Motor neuron (in vitro differentiated cells): ENCODE measurements around the gene APOA4. TPM values are rescaled to one million over a fixed set of nuclear protein-coding genes. Genes with fewer than 3 reads are reported as not detected.

Source experiments
- ATAC-seq, 8 experiments: fragments of 200-7000 bp; cut with Tn5 transposase; replicated peaks in 6 of 8; 2 replicates each; pipeline ENCODE4 v1.8.0; 2021; ENCODE audit warnings: mild to moderate bottlenecking in 8 of 8, moderate library complexity in 8 of 8
- H3K27ac ChIP-seq, 2 donors: fragments of 250-450 bp; sonication (Bioruptor Pico); 2 replicates each; pipeline ENCODE4 v1.9.0; 2021; ENCODE audit warnings: antibody characterized with exemption in 2 of 2, mild to moderate bottlenecking in 2 of 2, moderate library complexity in 1 of 2
- H3K4me1 ChIP-seq, 2 donors: fragments of 250-450 bp; sonication (Bioruptor Pico); replicated peaks in 1 of 2; 2 replicates each; pipeline ENCODE4 v1.6.1; 2021; ENCODE audit warnings: antibody characterized with exemption in 2 of 2, mild to moderate bottlenecking in 2 of 2, moderate library complexity in 1 of 2
- H3K4me3 ChIP-seq, 5 donors: fragments of 250-450 bp; sonication (Bioruptor Pico); 2 replicates each; pipeline ENCODE4 v1.9.0; 2021; ENCODE audit warnings: antibody characterized with exemption in 5 of 5, mild to moderate bottlenecking in 5 of 5, moderate library complexity in 4 of 5
- WGBS, 10 experiments: fragments of 450-650 bp; shearing (Covaris generic); methylation state at CpG; one replicate each; pipeline ENCODE4 v1.0.0; 2022; 5-methylcytosine and 5-hydroxymethylcytosine counted together
- in situ Hi-C, 9 experiments: fragments of 400-800 bp; cut with MboI; loops; one replicate each; pipeline ENCODE4 v1.15.0; 2021; ENCODE audit warnings: low sequenced_read_pairs in 9 of 9, low pct_unique_long_range_greater_than_20kb in 2 of 9; ENCODE audit not compliant: unreplicated experiment in 9 of 9
- total RNA-seq, 8 experiments: library from RNA; unstranded; fragments of 300-600 nt; gene quantifications; 2 replicates each; pipeline versions ENCODE4 v1.2.3 to v1.2.4, GENCODE V29; 2022

APOA4 gene
- total RNA-seq, 8 experiments from 2014 or later = 0.14 to 0.28 (median 0.24) TPM; not detected in 5

DNA sequence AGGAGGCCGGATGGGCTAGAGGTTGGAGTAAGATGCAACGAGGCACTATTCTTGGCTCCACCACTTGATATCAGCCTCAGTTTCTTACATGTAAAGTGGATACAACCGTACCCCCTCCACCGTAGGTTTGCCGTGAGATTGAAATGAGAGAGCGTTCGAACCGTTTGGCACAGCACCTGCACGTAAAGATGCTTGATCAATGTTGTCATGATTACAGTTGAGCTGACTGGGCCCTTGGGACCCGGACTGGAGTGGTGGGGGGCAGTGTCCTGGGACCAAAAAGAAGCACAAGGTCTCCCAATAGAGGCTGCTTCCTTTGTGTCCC is 10.3 kb upstream of the APOA4 start:
- no peak overlapping the region for H3K27ac ChIP-seq
- peaks cover 3 to 19% of the 10 kb centered on the region in 2 donors for H3K4me1 ChIP-seq
- in situ Hi-C loops = no loop called here
- ATAC-seq = no peak
- no peak overlapping the region for H3K4me3 ChIP-seq
- WGBS, 10 experiments = 0 to 100% (median 83%) methylated on average over 1 to 9 of the region's 10 CpGs; no CpG with 5 or more reads in 2 of the 10 experiments

DNA sequence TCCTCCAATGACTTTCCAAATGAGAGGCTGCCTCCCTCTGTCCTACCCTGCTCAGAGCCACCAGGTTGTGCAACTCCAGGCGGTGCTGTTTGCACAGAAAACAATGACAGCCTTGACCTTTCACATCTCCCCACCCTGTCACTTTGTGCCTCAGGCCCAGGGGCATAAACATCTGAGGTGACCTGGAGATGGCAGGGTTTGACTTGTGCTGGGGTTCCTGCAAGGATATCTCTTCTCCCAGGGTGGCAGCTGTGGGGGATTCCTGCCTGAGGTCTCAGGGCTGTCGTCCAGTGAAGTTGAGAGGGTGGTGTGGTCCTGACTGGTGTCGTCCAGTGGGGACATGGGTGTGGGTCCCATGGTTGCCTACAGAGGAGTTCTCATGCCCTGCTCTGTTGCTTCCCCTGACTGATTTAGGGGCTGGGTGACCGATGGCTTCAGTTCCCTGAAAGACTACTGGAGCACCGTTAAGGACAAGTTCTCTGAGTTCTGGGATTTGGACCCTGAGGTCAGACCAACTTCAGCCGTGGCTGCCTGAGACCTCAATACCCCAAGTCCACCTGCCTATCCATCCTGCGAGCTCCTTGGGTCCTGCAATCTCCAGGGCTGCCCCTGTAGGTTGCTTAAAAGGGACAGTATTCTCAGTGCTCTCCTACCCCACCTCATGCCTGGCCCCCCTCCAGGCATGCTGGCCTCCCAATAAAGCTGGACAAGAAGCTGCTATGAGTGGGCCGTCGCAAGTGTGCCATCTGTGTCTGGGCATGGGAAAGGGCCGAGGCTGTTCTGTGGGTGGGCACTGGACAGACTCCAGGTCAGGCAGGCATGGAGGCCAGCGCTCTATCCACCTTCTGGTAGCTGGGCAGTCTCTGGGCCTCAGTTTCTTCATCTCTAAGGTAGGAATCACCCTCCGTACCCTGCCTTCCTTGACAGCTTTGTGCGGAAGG is 9.5 kb upstream of the APOA4 start:
- WGBS, 10 experiments = 75 to 90% (median 89%) methylated on average over 3 to 8 of the region's 13 CpGs; no CpG with 5 or more reads in 5 of the 10 experiments
- ATAC-seq = no peak
- in situ Hi-C loops = no loop called here
- Histone ChIP-seq H3K4me3 (no peak overlapping the region), H3K4me1 (peaks cover 3 to 16% of the 10 kb centered on the region in 2 donors), H3K27ac (no peak overlapping the region)

DNA sequence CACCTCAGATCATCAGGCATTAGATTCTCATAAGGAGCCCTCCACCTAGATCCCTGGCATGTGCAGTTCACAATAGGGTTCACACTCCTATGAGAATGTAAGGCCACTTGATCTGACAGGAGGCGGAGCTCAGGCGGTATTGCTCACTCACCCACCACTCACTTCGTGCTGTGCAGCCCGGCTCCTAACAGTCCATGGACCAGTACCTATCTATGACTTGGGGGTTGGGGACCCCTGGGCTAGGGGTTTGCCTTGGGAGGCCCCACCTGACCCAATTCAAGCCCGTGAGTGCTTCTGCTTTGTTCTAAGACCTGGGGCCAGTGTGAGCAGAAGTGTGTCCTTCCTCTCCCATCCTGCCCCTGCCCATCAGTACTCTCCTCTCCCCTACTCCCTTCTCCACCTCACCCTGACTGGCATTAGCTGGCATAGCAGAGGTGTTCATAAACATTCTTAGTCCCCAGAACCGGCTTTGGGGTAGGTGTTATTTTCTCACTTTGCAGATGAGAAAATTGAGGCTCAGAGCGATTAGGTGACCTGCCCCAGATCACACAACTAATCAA is 8.8 kb upstream of the APOA4 start:
- Histone ChIP-seq H3K27ac (no peak overlapping the region), H3K4me3 (no peak overlapping the region), H3K4me1 (peaks cover 3 to 19% of the 10 kb centered on the region in 2 donors)
- in situ Hi-C loops = no loop called here
- WGBS, 10 experiments = 50 to 100% (median 84%) methylated on average over 1 to 3 of the region's 7 CpGs; no CpG with 5 or more reads in 6 of the 10 experiments
- ATAC-seq = no peak

DNA sequence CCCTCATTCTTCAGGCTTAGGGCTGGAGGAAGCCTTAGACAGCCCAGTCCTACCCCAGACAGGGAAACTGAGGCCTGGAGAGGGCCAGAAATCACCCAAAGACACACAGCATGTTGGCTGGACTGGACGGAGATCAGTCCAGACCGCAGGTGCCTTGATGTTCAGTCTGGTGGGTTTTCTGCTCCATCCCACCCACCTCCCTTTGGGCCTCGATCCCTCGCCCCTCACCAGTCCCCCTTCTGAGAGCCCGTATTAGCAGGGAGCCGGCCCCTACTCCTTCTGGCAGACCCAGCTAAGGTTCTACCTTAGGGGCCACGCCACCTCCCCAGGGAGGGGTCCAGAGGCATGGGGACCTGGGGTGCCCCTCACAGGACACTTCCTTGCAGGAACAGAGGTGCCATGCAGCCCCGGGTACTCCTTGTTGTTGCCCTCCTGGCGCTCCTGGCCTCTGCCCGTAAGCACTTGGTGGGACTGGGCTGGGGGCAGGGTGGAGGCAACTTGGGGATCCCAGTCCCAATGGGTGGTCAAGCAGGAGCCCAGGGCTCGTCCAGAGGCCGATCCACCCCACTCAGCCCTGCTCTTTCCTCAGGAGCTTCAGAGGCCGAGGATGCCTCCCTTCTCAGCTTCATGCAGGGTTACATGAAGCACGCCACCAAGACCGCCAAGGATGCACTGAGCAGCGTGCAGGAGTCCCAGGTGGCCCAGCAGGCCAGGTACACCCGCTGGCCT is 7.2 kb upstream of the APOA4 start:
- H3K4me3 ChIP-seq = no peak overlapping the region
- no peak for ATAC-seq
- H3K27ac ChIP-seq = no peak overlapping the region
- peaks cover 2 to 21% of the 10 kb centered on the region in 2 donors for H3K4me1 ChIP-seq
- in situ Hi-C loops = no loop called here
- WGBS, 10 experiments = 100% methylated on average over 1 of the region's 17 CpGs; no CpG with 5 or more reads in 9 of the 10 experiments

DNA sequence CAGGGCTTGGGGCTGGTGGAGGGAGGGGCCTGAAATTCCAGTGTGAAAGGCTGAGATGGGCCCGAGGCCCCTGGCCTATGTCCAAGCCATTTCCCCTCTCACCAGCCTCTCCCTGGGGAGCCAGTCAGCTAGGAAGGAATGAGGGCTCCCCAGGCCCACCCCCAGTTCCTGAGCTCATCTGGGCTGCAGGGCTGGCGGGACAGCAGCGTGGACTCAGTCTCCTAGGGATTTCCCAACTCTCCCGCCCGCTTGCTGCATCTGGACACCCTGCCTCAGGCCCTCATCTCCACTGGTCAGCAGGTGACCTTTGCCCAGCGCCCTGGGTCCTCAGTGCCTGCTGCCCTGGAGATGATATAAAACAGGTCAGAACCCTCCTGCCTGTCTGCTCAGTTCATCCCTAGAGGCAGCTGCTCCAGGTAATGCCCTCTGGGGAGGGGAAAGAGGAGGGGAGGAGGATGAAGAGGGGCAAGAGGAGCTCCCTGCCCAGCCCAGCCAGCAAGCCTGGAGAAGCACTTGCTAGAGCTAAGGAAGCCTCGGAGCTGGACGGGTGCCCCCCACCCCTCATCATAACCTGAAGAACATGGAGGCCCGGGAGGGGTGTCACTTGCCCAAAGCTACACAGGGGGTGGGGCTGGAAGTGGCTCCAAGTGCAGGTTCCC is 6.5 kb upstream of the APOA4 start, which contains the start of gene APOC3:
Gene APOC3, plus strand, starts transcription at position 383 of the 659 bp plus-strand sequence. CDS start 676 bp downstream, outside the sequence.
- peak in 7 of 8 experiments; percentile 15 to 70 (median 32) for ATAC-seq
- WGBS, 10 experiments = 63 to 100% methylated on average over 1 to 5 of the region's 9 CpGs; no CpG with 5 or more reads in 8 of the 10 experiments
- no peak within 1 kb of the TSS for H3K4me3 ChIP-seq
- H3K4me1 ChIP-seq = peaks cover 2 to 19% of the 10 kb centered on the region in 2 donors
- no peak within 1 kb of the TSS for H3K27ac ChIP-seq
- in situ Hi-C loops = no loop called here

DNA sequence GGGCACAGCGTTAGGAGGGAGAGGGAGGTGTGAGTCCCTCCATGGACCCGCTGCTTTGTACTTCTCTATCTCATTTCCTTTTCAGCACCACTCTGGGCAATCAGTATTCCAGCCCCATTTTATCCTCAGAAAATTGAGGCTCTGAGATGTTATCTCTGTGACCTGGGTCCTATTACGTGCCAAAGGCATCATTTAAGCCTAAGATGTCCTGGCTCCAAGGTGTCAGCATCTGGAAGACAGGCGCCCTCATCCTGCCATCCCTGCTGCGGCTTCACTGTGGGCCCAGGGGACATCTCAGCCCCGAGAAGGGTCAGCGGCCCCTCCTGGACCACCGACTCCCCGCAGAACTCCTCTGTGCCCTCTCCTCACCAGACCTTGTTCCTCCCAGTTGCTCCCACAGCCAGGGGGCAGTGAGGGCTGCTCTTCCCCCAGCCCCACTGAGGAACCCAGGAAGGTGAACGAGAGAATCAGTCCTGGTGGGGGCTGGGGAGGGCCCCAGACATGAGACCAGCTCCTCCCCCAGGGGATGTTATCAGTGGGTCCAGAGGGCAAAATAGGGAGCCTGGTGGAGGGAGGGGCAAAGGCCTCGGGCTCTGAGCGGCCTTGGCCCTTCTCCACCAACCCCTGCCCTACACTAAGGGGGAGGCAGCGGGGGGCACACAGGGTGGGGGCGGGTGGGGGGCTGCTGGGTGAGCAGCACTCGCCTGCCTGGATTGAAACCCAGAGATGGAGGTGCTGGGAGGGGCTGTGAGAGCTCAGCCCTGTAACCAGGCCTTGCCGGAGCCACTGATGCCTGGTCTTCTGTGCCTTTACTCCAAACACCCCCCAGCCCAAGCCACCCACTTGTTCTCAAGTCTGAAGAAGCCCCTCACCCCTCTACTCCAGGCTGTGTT is 5.8 kb upstream of the APOA4 start:
- H3K4me1 ChIP-seq = peaks cover 2 to 19% of the 10 kb centered on the region in 2 donors
- ATAC-seq = peak in 2 of 8 experiments; percentile 3 to 12
- in situ Hi-C loops = no loop called here
- WGBS, 10 experiments = 28 to 83% (median 70%) methylated on average over 1 to 4 of the region's 16 CpGs; no CpG with 5 or more reads in 4 of the 10 experiments
- no peak overlapping the region for H3K4me3 ChIP-seq
- H3K27ac ChIP-seq = no peak overlapping the region

DNA sequence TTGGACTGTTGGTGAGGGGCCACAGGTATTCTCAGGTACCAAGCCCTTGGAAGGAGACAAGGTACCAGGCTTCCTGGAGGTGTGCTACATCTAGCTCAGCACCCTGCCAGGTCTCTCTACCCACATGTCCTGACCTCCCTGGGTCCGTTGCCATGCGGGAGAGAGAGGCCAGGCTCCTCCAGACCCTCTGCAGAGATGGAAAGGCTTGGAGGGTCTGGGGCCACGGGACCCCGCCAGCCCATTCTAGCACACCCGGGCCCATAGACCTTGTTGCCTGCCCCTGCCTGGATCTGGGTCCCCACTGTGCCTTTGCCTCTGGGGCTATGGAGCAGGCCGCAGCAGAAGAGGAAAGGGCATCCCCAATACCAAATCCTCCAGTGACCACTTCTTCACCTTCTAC is 4.4 kb upstream of the APOA4 start:
- in situ Hi-C loops = no loop called here
- Histone ChIP-seq H3K4me3 (no peak overlapping the region), H3K27ac (no peak overlapping the region), H3K4me1 (peaks cover 2 to 19% of the 10 kb centered on the region in 2 donors)
- no peak for ATAC-seq
- WGBS, 10 experiments = 40 to 96% (median 70%) methylated on average over 1 to 4 of the region's 6 CpGs; no CpG with 5 or more reads in 6 of the 10 experiments

DNA sequence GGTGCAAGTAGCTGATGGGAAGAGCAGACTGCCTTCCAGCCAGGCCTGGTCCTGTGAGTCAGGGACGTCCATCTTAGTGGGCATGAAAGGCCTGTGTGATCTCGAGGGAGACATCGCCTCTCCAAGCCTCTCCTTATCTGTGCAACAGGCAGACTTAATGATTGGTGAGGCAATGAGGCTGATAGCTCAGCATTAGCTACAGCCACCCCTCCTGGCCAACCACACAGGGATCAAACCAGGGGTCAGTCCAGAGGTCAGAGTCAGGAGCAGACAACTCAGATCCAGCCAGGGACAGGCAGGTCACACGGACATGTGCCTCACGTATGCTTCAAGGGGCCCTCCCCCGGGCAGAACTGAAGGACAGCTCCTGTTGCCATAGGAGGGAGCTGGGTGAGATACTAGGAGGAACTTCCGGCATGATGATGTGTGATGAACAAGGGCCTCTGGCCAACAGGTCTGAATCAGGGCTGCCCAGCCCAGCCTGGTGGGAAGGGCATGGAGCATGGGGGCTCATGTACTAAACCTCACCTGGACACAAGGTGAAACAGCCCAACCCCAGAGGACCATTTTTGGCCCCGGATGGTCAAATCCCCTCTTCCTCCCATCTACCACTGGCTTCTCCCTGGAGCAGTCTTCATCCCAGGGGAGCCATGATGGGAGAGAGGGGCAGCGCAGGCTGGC is 3.8 kb upstream of the APOA4 start:
- ATAC-seq = peak in 3 of 8 experiments; percentile 30 to 72 (median 57)
- H3K4me1 ChIP-seq = peaks cover 2 to 19% of the 10 kb centered on the region in 2 donors
- H3K27ac ChIP-seq = peak overlapping the region in 1 of 2 donors; percentile 42
- H3K4me3 ChIP-seq = no peak overlapping the region
- in situ Hi-C loops = no loop called here
- 50 to 100% (median 80%) methylated on average over 1 to 5 of the region's 9 CpGs; no CpG with 5 or more reads in 5 of the 10 experiments for WGBS, 10 experiments

DNA sequence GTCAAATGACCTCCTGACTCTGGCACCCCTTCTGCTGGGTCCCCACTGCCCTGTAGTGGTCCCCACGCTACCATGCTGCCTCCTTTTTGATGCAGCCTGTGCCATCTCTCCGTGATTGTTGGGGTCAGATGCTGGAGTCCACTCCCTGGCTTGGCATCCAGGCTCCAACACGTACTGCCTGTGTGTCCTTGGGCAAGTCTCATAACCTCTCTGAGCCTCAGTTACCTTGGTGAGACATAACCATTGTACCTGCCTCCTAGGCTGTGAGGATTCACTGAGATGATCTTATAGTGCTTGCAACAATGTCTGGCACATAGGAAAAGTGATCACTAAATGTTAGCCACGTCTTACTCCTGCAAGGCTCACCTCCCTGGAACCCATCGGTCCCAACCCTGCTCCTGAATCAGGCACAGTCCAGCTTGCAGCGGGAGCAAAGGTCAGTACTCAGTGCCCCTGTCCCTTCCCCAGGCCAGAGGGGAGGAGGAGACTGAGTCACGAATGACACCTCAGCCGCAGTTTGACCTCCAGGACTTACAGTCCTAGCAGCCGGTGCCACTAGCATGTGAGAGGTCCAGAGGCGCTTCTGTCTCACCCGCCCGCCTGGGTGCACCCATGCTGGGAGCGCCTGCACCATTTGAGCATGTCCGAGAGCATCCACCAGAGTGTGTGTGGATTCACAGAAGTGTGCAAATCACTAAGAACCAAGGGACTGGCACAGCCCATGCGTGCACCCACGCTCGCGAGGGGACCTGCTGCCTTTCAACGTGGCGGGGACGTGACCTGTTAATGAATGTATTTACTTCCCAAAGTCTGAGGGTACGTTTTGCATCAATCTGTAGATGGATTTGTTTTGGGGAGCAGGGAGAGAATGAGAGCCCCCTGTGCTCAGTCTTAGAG is 3.0 kb upstream of the APOA4 start:
- Histone ChIP-seq H3K4me3 (no peak overlapping the region), H3K4me1 (peaks cover 2 to 19% of the 10 kb centered on the region in 2 donors), H3K27ac (peak overlapping the region in 1 of 2 donors; percentile 42)
- ATAC-seq = no peak
- in situ Hi-C loops = no loop called here
- WGBS, 10 experiments = 27 to 86% (median 79%) methylated on average over 2 to 10 of the region's 22 CpGs; no CpG with 5 or more reads in 1 of the 10 experiments

DNA sequence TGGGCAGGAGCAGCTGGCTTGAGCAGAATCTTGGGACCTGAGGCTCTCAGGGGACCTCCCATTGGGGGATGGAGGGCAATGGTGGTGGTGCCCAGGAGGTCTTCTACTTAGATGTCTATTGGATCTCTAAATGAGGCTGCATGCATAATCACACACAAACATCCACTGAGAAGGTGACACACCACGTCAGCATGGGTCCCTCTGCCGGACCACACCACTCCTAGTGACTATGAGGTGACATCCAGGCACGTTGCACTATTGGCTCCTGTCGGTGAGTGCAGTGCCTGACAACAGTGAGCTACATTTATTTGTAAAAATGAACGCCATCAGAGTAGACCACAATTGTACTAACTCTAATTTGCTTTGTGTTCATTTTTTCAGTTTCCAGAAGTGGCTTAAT is 2.3 kb upstream of the APOA4 start:
- ATAC-seq = peak in 2 of 8 experiments; percentile 32 to 33
- WGBS, 10 experiments = 29 to 100% (median 74%) methylated on average over 1 to 4 of the region's 5 CpGs; no CpG with 5 or more reads in 3 of the 10 experiments
- in situ Hi-C loops = no loop called here
- peaks cover 2 to 19% of the 10 kb centered on the region in 2 donors for H3K4me1 ChIP-seq
- no peak overlapping the region for H3K27ac ChIP-seq
- H3K4me3 ChIP-seq = no peak overlapping the region
